Measurements from ENCODE around the gene SEMA5A. TPM values are rescaled to one million over a fixed set of nuclear protein-coding genes. Genes with fewer than 3 reads are reported as not detected.
"Not testable (repeated sequence)": the region's sequence is repeated elsewhere in the genome, so short reads cannot be mapped to it uniquely, and the experiment has no call there.

SEMA5A gene
- total RNA-seq, 5 donors from 2014 or later (not counting 1 experiment from before 2014, with no cell fraction given), result 0.60 to 5.1 (median 1.5) TPM

- no peaks in the 10 kb centered on the region for H3K4me1 ChIP-seq (ENCODE audit: control insufficient read depth in 1 of 2, extremely low read depth in 1 of 2, insufficient read depth in 2 of 2, low read length in 2 of 2)
- DNase-seq (no peak), ATAC-seq (replicated peaks in 1 of 4) (no peak)
- H3K4me3 Mint-ChIP-seq, result no peak overlapping the region
- ChIA-PET POLR2A (no interaction called here), CTCF (no interaction called here)
- H3K27me3 Mint-ChIP-seq, result peaks cover 0 to under 1% of the 10 kb centered on the region in 2 donors
- H3K9me3 Mint-ChIP-seq, result peaks cover 0 to 18% (median 9%) of the 10 kb centered on the region in 3 donors
- H3K27ac ChIP-seq (ENCODE audit: low read length), result no peak overlapping the region
- no peaks in the 10 kb centered on the region for H3K36me3 ChIP-seq (ENCODE audit: control insufficient read depth in 2 of 2, extremely low read depth in 1 of 2, insufficient read depth in 1 of 2, low read length in 1 of 2)
- no peaks in the 10 kb centered on the region for H3K9me3 ChIP-seq
- H3K4me1 Mint-ChIP-seq, result no peaks in the 10 kb centered on the region
- no peak overlapping the region for H3K4me3 ChIP-seq (ENCODE audit: control insufficient read depth in 1 of 2, extremely low read depth in 1 of 2, low read length in 1 of 2)
- no peaks in the 10 kb centered on the region for H3K36me3 Mint-ChIP-seq
- no peak overlapping the region for H3K27ac Mint-ChIP-seq
- WGBS (ENCODE audit: insufficient coverage), result no CpG with 5 or more reads among the region's 1 CpG
- H3K27me3 ChIP-seq (replicated peaks in 1 of 2; ENCODE audit: control insufficient read depth in 2 of 2, extremely low read depth in 1 of 2, insufficient read depth in 2 of 2, low read length in 1 of 2), result no peaks in the 10 kb centered on the region
These were observed 140.6 kb downstream of the SEMA5A start for GRCh38 chr5:9405196-9405754.

GRCh38 chr5:9401786-9402472 lies 143.9 kb downstream of the SEMA5A start:
- Mint-ChIP-seq H3K36me3 (no peaks in the 10 kb centered on the region), H3K4me1 (no peaks in the 10 kb centered on the region), H3K9me3 (peaks cover 9 to 19% (median 10%) of the 10 kb centered on the region in 3 donors), H3K27me3 (no peaks in the 10 kb centered on the region), H3K27ac (no peak overlapping the region), H3K4me3 (no peak overlapping the region)
- H3K9me3 ChIP-seq, result no peaks in the 10 kb centered on the region
- ATAC-seq (replicated peaks in 1 of 4) (no peak), DNase-seq (no peak)
- no peak overlapping the region for H3K4me3 ChIP-seq (ENCODE audit: control insufficient read depth in 1 of 2, extremely low read depth in 1 of 2, low read length in 1 of 2)
- POLR2A ChIA-PET, result no interaction called here
- H3K27me3 ChIP-seq (replicated peaks in 1 of 2; ENCODE audit: control insufficient read depth in 2 of 2, extremely low read depth in 1 of 2, insufficient read depth in 2 of 2, low read length in 1 of 2), result no peaks in the 10 kb centered on the region
- no peak overlapping the region for H3K27ac ChIP-seq (ENCODE audit: low read length)
- no peaks in the 10 kb centered on the region for H3K36me3 ChIP-seq (ENCODE audit: control insufficient read depth in 2 of 2, extremely low read depth in 1 of 2, insufficient read depth in 1 of 2, low read length in 1 of 2)
- CTCF ChIA-PET, result no interaction called here
- WGBS (ENCODE audit: insufficient coverage), result 63% methylated on average over 3 of the region's 4 CpGs
- no peaks in the 10 kb centered on the region for H3K4me1 ChIP-seq (ENCODE audit: control insufficient read depth in 1 of 2, extremely low read depth in 1 of 2, insufficient read depth in 2 of 2, low read length in 2 of 2)

- H3K4me3 ChIP-seq (ENCODE audit: control insufficient read depth in 1 of 2, extremely low read depth in 1 of 2, low read length in 1 of 2); H3K36me3 Mint-ChIP-seq; DNase-seq; H3K27me3 ChIP-seq (replicated peaks in 1 of 2; ENCODE audit: control insufficient read depth in 2 of 2, extremely low read depth in 1 of 2, insufficient read depth in 2 of 2, low read length in 1 of 2); H3K9me3 ChIP-seq; H3K4me1 ChIP-seq (ENCODE audit: control insufficient read depth in 1 of 2, extremely low read depth in 1 of 2, insufficient read depth in 2 of 2, low read length in 2 of 2); H3K27ac Mint-ChIP-seq; ATAC-seq (replicated peaks in 1 of 4); H3K4me3 Mint-ChIP-seq; POLR2A ChIA-PET; H3K36me3 ChIP-seq (ENCODE audit: control insufficient read depth in 2 of 2, extremely low read depth in 1 of 2, insufficient read depth in 1 of 2, low read length in 1 of 2); H3K27me3 Mint-ChIP-seq; H3K4me1 Mint-ChIP-seq; CTCF ChIA-PET; H3K27ac ChIP-seq (ENCODE audit: low read length): not testable (repeated sequence)
- peaks cover 14 to 22% (median 14%) of the 10 kb centered on the region in 3 donors for H3K9me3 Mint-ChIP-seq
- WGBS (ENCODE audit: insufficient coverage), result no CpG with 5 or more reads among the region's 5 CpGs
These were observed 146.1 kb downstream of the SEMA5A start for GRCh38 chr5:9399783-9400182.

- Mint-ChIP-seq H3K27ac (no peak overlapping the region), H3K4me3 (no peak overlapping the region), H3K36me3 (no peaks in the 10 kb centered on the region), H3K4me1 (no peaks in the 10 kb centered on the region), H3K27me3 (no peaks in the 10 kb centered on the region), H3K9me3 (peaks cover 11 to 22% (median 14%) of the 10 kb centered on the region in 3 donors)
- H3K27me3 ChIP-seq (replicated peaks in 1 of 2; ENCODE audit: control insufficient read depth in 2 of 2, extremely low read depth in 1 of 2, insufficient read depth in 2 of 2, low read length in 1 of 2), result no peaks in the 10 kb centered on the region
- POLR2A ChIA-PET, result no interaction called here
- H3K4me3 ChIP-seq (ENCODE audit: control insufficient read depth in 1 of 2, extremely low read depth in 1 of 2, low read length in 1 of 2), result no peak overlapping the region
- no peaks in the 10 kb centered on the region for H3K4me1 ChIP-seq (ENCODE audit: control insufficient read depth in 1 of 2, extremely low read depth in 1 of 2, insufficient read depth in 2 of 2, low read length in 2 of 2)
- DNase-seq, result no peak
- H3K36me3 ChIP-seq (ENCODE audit: control insufficient read depth in 2 of 2, extremely low read depth in 1 of 2, insufficient read depth in 1 of 2, low read length in 1 of 2), result no peaks in the 10 kb centered on the region
- ATAC-seq (replicated peaks in 1 of 4), result no peak
- H3K27ac ChIP-seq (ENCODE audit: low read length), result no peak overlapping the region
- WGBS (ENCODE audit: insufficient coverage), result 100% methylated on average over 1 of the region's 2 CpGs
- CTCF ChIA-PET, result no interaction called here
- H3K9me3 ChIP-seq, result no peaks in the 10 kb centered on the region
These were observed 146.8 kb downstream of the SEMA5A start for GRCh38 chr5:9399094-9399493.

GRCh38 chr5:9398227-9398626 lies 147.6 kb downstream of the SEMA5A start:
- WGBS (ENCODE audit: insufficient coverage), result 80% methylated on average over 1 of the region's 3 CpGs
- Histone ChIP-seq H3K9me3 (no peaks in the 10 kb centered on the region), H3K27me3 (replicated peaks in 1 of 2; ENCODE audit: control insufficient read depth in 2 of 2, extremely low read depth in 1 of 2, insufficient read depth in 2 of 2, low read length in 1 of 2) (no peaks in the 10 kb centered on the region), H3K27ac (ENCODE audit: low read length) (no peak overlapping the region), H3K36me3 (ENCODE audit: control insufficient read depth in 2 of 2, extremely low read depth in 1 of 2, insufficient read depth in 1 of 2, low read length in 1 of 2) (no peaks in the 10 kb centered on the region), H3K4me1 (ENCODE audit: control insufficient read depth in 1 of 2, extremely low read depth in 1 of 2, insufficient read depth in 2 of 2, low read length in 2 of 2) (no peaks in the 10 kb centered on the region), H3K4me3 (ENCODE audit: control insufficient read depth in 1 of 2, extremely low read depth in 1 of 2, low read length in 1 of 2) (no peak overlapping the region)
- DNase-seq (no peak), ATAC-seq (replicated peaks in 1 of 4) (no peak)
- no peak overlapping the region for H3K4me3 Mint-ChIP-seq
- peaks cover 11 to 19% (median 14%) of the 10 kb centered on the region in 3 donors for H3K9me3 Mint-ChIP-seq
- no peak overlapping the region for H3K27ac Mint-ChIP-seq
- no peaks in the 10 kb centered on the region for H3K4me1 Mint-ChIP-seq
- POLR2A ChIA-PET, result no interaction called here
- H3K36me3 Mint-ChIP-seq, result no peaks in the 10 kb centered on the region
- CTCF ChIA-PET, result no interaction called here
- no peaks in the 10 kb centered on the region for H3K27me3 Mint-ChIP-seq

GRCh38 chr5:9396285-9396770 lies 149.5 kb downstream of the SEMA5A start:
- no peaks in the 10 kb centered on the region for H3K36me3 Mint-ChIP-seq
- ATAC-seq (replicated peaks in 1 of 4) (no peak), DNase-seq (no peak)
- Histone ChIP-seq H3K27ac (ENCODE audit: low read length) (no peak overlapping the region), H3K4me3 (ENCODE audit: control insufficient read depth in 1 of 2, extremely low read depth in 1 of 2, low read length in 1 of 2) (no peak overlapping the region), H3K27me3 (replicated peaks in 1 of 2; ENCODE audit: control insufficient read depth in 2 of 2, extremely low read depth in 1 of 2, insufficient read depth in 2 of 2, low read length in 1 of 2) (no peaks in the 10 kb centered on the region), H3K9me3 (no peaks in the 10 kb centered on the region), H3K36me3 (ENCODE audit: control insufficient read depth in 2 of 2, extremely low read depth in 1 of 2, insufficient read depth in 1 of 2, low read length in 1 of 2) (no peaks in the 10 kb centered on the region), H3K4me1 (ENCODE audit: control insufficient read depth in 1 of 2, extremely low read depth in 1 of 2, insufficient read depth in 2 of 2, low read length in 2 of 2) (no peaks in the 10 kb centered on the region)
- H3K4me1 Mint-ChIP-seq, result no peaks in the 10 kb centered on the region
- no peaks in the 10 kb centered on the region for H3K27me3 Mint-ChIP-seq
- H3K27ac Mint-ChIP-seq, result no peak overlapping the region
- ChIA-PET POLR2A (no interaction called here), CTCF (interaction anchor here in 1 of 2 donors (0.7 kb wide), 1 partner anchor 52 kb away, joined by 7 read pairs; no protein-coding TSS in a partner anchor)
- peaks cover 7 to 19% (median 14%) of the 10 kb centered on the region in 3 donors for H3K9me3 Mint-ChIP-seq
- WGBS (ENCODE audit: insufficient coverage), result 38% methylated on average over 2 of the region's 2 CpGs
- no peak overlapping the region for H3K4me3 Mint-ChIP-seq

Data from T-cell (primary cell).